ENCODE data around the gene POU2F2.

POU2F2 gene

DNA sequence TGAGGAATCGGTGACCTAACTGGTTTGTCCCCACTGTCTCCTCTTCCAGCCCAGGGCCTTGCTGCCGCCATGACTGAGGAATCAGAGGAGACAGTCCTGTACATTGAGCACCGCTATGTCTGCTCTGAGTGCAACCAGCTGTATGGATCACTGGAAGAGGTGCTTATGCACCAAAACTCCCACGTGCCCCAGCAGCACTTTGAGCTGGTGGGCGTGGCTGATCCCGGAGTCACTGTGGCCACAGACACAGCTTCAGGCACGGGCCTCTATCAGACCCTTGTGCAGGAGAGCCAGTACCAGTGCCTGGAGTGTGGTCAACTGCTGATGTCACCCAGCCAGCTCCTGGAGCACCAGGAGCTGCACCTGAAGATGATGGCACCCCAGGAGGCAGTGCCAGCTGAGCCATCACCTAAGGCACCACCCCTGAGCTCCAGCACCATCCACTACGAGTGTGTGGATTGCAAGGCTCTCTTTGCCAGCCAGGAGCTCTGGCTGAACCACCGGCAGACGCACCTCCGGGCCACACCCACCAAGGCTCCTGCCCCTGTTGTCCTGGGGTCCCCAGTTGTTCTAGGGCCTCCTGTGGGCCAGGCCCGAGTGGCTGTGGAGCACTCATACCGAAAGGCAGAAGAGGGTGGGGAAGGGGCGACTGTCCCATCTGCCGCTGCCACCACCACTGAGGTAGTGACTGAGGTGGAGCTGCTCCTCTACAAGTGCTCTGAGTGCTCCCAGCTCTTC, 53.5 kb downstream of the POU2F2 start:
- H3K36me3 Mint-ChIP-seq (ENCODE audit: insufficient read depth): peaks cover 28% of the 10 kb centered on the region
- peaks cover 50% of the 10 kb centered on the region for H3K4me1 Mint-ChIP-seq
- H3K27me3 Mint-ChIP-seq: no peaks in the 10 kb centered on the region

DNA sequence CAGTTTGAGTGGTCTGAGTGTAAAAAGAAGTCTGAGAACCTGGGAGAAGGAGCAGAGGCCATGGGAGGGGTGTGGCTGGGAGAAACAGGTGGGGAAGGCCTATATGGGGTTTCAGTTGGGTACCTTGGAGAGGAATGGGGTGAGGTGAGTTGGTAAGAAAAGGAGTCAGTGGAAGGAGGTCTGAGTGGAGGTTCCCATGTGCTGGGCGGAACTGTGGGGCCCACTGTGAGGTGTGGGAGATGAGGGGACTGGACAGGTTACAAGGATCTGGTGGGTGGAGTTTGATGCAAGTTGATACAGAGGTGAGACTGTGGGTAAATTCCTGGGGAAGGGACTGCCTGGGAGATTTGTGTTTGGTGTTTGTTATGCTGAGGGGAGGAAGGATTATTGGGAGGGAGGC, 54.2 kb downstream of the POU2F2 start:
- Mint-ChIP-seq H3K27ac (ENCODE audit: low read depth) (peak overlapping the region; percentile 100), H3K27me3 (no peaks in the 10 kb centered on the region), H3K4me3 (peak overlapping the region; percentile 95), H3K4me1 (peaks cover 50% of the 10 kb centered on the region), H3K36me3 (ENCODE audit: insufficient read depth) (peaks cover 28% of the 10 kb centered on the region), H3K9me3 (no peaks in the 10 kb centered on the region)
- ATAC-seq (replicated peaks; ENCODE audit: extremely low read depth, poor library complexity, severe bottlenecking) (no peak), DNase-seq (ENCODE audit: low spot score in 2 of 2) (no peak)

More for the DNA sequence above, 53.5 kb downstream of the POU2F2 start:
- Mint-ChIP-seq H3K27ac (ENCODE audit: low read depth) (peak overlapping the region; percentile 100), H3K9me3 (no peaks in the 10 kb centered on the region), H3K4me3 (peak overlapping the region; percentile 95)
- no peak for DNase-seq (ENCODE audit: low spot score in 2 of 2)
- ATAC-seq (replicated peaks; ENCODE audit: extremely low read depth, poor library complexity, severe bottlenecking): no peak

DNA sequence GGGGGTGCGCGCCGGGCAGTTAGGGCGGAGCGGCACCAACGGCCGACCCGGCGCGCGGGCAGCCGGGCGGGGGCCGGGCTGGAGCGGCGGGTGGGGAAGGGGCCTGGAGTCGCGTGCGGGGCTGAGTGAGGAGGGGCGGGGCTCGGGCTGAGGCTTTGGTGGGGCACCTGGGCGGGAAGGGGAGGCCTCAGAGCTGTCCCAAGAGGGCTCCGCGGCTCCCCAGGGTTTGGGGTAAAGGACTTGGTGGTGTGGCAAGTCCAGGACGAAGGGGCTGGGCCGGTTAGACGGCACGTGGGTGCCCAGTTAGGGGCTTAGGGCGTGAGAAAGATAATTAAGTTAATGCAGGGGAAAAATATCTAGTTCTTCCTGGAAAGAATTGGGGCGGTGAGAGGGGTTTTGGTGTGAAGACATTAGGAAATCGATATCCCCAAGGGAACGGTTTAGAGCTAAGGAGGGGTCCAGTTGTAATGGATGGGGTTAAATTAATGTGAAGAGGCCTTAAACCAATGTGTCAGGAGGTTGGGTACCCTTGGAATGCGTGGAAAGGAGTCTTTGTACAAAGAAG, 55.8 kb downstream of the POU2F2 start:
- Mint-ChIP-seq H3K27me3 (no peaks in the 10 kb centered on the region), H3K4me1 (peaks cover 41% of the 10 kb centered on the region), H3K4me3 (peak overlapping the region; percentile 95), H3K36me3 (ENCODE audit: insufficient read depth) (peaks cover 22% of the 10 kb centered on the region), H3K9me3 (no peaks in the 10 kb centered on the region), H3K27ac (ENCODE audit: low read depth) (peak overlapping the region; percentile 100)
- DNase-seq (ENCODE audit: low spot score in 2 of 2): no peak
- no peak for ATAC-seq (replicated peaks; ENCODE audit: extremely low read depth, poor library complexity, severe bottlenecking)

DNA sequence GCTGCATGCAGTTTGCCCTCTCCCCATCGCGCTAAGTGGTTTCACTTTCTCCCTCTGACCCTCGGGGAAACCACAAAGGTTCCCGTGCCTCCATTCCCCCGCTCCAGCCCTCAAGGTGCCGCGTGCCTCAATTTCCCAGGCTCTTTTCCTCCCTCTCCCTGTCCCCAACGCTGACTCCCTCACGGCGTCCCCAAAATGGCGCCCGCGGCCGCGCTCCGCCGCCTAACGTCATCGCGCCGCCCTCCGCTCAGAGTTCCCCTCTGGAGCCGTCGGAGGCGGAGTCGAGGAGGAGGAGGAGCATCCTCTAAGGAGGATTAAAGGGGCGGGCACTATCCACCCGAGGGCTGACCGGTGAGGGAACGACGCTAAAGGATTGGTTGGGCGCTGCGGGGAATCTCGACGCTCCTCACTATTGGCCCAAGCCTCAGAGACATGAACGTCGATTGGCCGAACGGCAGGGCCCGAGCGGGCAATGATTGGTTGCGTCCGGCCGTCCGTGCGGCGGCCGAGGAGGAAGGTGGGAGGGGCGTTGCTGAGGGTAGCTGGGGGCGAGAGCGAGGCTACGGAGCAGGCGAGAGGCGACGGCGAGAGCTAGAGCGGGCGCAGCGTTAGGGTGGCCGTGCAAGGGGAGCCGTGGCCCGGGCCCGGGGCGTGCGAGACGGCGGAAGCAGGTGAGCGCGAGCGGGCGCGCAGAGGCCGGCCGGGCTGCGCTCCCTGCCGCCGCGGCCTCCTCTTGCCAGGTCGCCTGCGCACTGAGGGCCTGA, 56.4 kb downstream of the POU2F2 start, which contains the start of gene ZNF574:
Gene ZNF574, plus strand, starts transcription at position 551 of the 764 bp plus-strand sequence. CDS start 2,441 bp downstream, outside the sequence.
- Mint-ChIP-seq H3K27me3 (no peaks in the 10 kb centered on the region), H3K9me3 (no peaks in the 10 kb centered on the region), H3K27ac (ENCODE audit: low read depth) (peak within 1 kb of the TSS; percentile 100), H3K4me3 (peak within 1 kb of the TSS; percentile 95), H3K36me3 (ENCODE audit: insufficient read depth) (peaks cover 17% of the 10 kb centered on the region), H3K4me1 (peaks cover 36% of the 10 kb centered on the region)
- DNase-seq (ENCODE audit: low spot score in 2 of 2): peak; percentile 95 to 98
- ATAC-seq (replicated peaks; ENCODE audit: extremely low read depth, poor library complexity, severe bottlenecking): peak; percentile 98

DNA sequence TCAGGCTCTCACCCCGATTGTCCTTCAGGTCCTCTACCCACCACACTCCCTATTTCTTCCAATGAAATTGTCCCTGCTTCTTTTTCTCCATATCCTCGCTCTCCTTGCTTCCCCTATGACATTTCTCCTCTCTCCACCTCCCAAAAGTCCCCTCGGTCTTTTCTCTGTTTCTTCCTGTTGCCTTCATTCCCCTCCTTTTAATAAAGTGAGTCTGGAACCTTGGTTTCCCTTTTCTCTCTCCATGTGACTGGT, 57.0 kb downstream of the POU2F2 start:
- Mint-ChIP-seq H3K36me3 (ENCODE audit: insufficient read depth) (peaks cover 17% of the 10 kb centered on the region), H3K27ac (ENCODE audit: low read depth) (peak overlapping the region; percentile 100), H3K4me3 (peak overlapping the region; percentile 95), H3K4me1 (peaks cover 36% of the 10 kb centered on the region), H3K9me3 (no peaks in the 10 kb centered on the region), H3K27me3 (no peaks in the 10 kb centered on the region)
- ATAC-seq (replicated peaks; ENCODE audit: extremely low read depth, poor library complexity, severe bottlenecking) (peak; percentile 1), DNase-seq (ENCODE audit: low spot score in 2 of 2) (no peak)

DNA sequence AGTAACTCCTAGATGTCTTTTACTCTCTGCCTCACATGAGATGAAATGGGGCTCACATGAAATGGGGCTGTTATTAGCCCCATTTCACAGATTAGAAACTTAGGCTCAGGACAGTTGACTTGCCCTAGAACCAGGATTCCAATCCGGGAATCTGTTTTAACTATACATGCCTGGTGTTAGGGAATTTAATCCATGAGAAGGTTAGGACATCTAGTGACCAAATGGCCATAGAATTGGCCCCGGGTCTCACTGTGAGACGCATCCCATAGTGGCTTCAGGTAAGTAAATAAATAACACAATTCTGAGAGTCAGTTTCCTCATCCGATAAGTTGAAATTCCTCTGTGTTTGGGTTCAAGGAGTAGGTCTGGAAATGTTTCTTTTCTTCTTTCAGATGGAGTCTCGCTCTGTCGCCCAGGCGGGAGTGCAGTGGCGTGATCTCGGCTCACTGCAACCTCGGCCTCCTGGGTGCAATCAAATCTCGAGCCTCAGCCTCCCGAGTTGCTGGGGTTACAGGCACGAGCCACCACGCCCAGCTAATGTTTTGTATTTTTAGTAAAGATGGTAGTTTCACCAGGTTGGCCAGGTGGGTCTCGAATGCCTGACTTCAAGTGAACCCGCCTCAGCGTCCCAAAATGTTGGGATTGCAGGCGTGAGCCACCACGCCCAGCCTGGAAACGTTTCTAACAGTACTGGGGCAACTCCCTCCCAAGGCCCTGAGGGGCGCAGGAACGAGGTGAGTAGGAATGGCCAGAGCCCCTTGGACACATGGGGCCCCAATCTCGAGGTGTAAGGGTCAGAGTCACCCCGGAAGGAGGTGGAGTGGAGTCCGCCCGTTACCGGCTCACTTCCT, 57.5 kb downstream of the POU2F2 start:
- H3K27me3 Mint-ChIP-seq: no peaks in the 10 kb centered on the region
- peaks cover 36% of the 10 kb centered on the region for H3K4me1 Mint-ChIP-seq
- ATAC-seq (replicated peaks; ENCODE audit: extremely low read depth, poor library complexity, severe bottlenecking) (no peak), DNase-seq (ENCODE audit: low spot score in 2 of 2) (no peak)
- peaks cover 17% of the 10 kb centered on the region for H3K36me3 Mint-ChIP-seq (ENCODE audit: insufficient read depth)
- H3K4me3 Mint-ChIP-seq: peak overlapping the region; percentile 95
- H3K27ac Mint-ChIP-seq (ENCODE audit: low read depth): peak overlapping the region; percentile 100
- H3K9me3 Mint-ChIP-seq: no peaks in the 10 kb centered on the region

DNA sequence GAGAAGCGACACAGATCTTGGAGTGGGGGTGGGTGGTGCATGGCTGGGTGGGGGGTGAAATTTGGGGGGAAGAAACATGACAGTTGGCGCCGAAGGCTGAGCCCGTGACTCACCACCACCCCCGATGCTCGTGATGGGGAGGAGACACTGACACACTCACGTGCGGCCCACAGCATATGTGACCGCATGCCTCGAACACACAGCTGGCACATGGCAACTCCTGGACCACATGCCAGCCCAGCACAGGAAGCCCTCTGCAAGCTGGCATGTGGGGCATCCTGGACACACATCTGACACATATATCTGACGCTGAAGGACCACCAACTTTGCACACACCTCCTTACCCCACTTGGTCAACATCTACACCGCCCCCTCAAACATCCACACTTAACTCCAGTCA, 61.0 kb downstream of the POU2F2 start:
- H3K27ac Mint-ChIP-seq (ENCODE audit: low read depth): no peak overlapping the region
- no peak for DNase-seq (ENCODE audit: low spot score in 2 of 2)
- H3K36me3 Mint-ChIP-seq (ENCODE audit: insufficient read depth): peaks cover 11% of the 10 kb centered on the region
- no peaks in the 10 kb centered on the region for H3K9me3 Mint-ChIP-seq
- no peak for ATAC-seq (replicated peaks; ENCODE audit: extremely low read depth, poor library complexity, severe bottlenecking)
- H3K27me3 Mint-ChIP-seq: no peaks in the 10 kb centered on the region
- H3K4me1 Mint-ChIP-seq: peaks cover 14% of the 10 kb centered on the region
- no peak overlapping the region for H3K4me3 Mint-ChIP-seq

DNA sequence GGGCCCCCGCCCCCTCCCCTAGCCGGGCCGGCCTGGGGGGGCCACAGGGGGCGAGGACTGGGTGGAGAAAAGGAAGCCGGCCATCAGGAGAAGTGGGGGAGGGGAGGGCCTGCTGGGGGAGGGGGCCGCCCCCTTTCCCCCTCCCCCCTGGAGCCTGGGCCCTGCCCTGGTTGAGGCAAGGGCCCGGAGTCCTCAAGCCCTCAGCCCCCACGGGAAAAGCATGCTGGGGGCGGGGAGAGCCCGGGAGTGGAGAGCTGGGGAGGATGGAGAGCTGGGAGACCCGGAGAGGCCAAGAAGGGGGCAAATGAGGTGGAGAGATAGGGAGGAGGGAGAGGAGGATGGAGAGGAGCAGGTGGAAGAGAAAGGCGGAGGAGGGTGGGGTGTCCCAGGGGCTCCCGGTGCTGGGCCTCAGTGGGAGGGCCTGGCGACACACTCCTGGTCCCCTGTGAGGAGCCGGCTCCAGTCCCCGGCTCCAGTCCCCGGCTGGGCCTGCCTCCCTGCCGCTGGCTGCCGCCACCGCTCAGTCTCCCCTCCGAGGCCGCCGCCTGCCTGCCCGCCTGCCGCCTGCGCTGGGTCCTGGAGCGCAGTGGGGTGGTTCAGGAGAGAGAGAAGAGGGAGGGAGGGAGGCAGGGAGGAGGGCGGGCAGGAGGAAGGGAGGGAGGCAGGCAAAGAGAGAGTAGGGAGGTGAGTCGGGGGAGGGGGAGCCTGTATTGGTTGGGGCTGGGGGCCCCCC, 62.5 kb downstream of the POU2F2 start, which contains the start of gene GRIK5:
Gene GRIK5, minus strand, starts transcription at position 588 of the 733 bp plus-strand sequence. CDS start 4,436 bp downstream, outside the sequence.
- Mint-ChIP-seq H3K27ac (ENCODE audit: low read depth) (peak within 1 kb of the TSS; percentile 38), H3K9me3 (no peaks in the 10 kb centered on the region), H3K36me3 (ENCODE audit: insufficient read depth) (no peaks in the 10 kb centered on the region), H3K4me3 (no peak within 1 kb of the TSS), H3K27me3 (peaks cover 2% of the 10 kb centered on the region), H3K4me1 (no peaks in the 10 kb centered on the region)
- no peak for ATAC-seq (replicated peaks; ENCODE audit: extremely low read depth, poor library complexity, severe bottlenecking)
- no peak for DNase-seq (ENCODE audit: low spot score in 2 of 2)

DNA sequence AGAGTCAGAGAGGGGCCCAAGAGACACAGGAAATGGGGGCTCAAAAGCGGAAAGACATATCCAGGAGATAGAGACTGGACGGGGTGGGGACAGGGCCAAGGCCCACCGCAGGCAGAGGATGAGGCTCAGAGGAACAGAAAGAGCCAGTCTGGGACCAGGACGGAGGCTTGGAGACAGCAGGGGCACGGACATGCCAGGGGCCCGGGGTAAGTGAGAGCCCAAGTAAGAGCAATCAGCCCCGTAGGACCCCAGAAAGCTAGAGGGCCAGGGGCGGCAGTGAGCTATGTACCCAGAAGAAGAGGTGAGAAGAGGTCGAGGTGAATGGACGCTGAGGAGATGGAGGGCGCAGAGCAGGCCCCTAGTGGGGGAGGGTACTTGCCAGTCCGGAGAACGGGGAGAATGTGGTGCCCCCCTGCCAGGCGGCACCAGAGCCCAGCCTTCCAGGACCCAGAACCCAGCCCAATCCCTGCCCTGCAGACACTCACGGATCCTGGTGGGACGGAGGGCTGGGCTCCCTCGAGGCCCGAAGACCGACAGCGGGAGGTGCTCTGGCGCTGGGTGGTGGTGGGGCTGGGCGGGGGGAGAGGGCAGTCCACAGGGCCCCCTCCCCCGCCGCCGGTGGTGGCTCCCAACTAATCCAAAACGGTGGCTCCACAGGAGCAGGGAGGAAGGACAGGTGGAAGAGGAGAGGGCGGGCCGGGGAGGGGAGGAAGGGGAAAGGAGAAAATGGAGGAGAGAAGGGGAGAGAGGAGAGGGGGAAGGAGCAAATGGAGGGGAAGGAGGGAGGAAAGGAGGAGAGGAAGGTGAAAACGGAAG, 63.3 kb downstream of the POU2F2 start:
- ATAC-seq (replicated peaks; ENCODE audit: extremely low read depth, poor library complexity, severe bottlenecking): no peak
- H3K4me3 Mint-ChIP-seq: no peak overlapping the region
- no peaks in the 10 kb centered on the region for H3K9me3 Mint-ChIP-seq
- no peak overlapping the region for H3K27ac Mint-ChIP-seq (ENCODE audit: low read depth)
- H3K27me3 Mint-ChIP-seq: peaks cover 10% of the 10 kb centered on the region
- no peaks in the 10 kb centered on the region for H3K4me1 Mint-ChIP-seq
- H3K36me3 Mint-ChIP-seq (ENCODE audit: insufficient read depth): no peaks in the 10 kb centered on the region
- DNase-seq (ENCODE audit: low spot score in 2 of 2): no peak

DNA sequence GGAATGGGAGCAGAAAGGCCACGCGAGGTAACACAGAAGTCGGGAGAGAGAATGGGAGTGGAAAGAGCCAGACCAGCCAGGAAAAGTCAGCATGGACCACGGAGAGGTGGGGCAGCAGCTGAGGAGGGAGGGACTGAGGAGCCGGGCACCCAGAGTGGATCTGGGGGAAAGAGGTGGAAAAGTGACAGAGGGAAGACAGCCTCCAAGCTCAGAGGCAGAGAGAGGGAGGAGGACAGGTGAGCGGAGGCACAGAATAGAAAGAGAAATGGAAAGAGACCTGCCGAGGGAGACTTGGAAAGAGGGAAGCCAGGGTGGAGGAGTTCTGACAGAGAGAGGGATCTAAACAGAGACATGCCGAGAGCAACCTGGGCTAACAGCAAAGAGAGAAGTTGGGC, 63.9 kb downstream of the POU2F2 start:
- H3K9me3 Mint-ChIP-seq: no peaks in the 10 kb centered on the region
- H3K4me3 Mint-ChIP-seq: no peak overlapping the region
- no peak overlapping the region for H3K27ac Mint-ChIP-seq (ENCODE audit: low read depth)
- no peaks in the 10 kb centered on the region for H3K36me3 Mint-ChIP-seq (ENCODE audit: insufficient read depth)
- H3K27me3 Mint-ChIP-seq: peaks cover 11% of the 10 kb centered on the region
- no peak for DNase-seq (ENCODE audit: low spot score in 2 of 2)
- no peak for ATAC-seq (replicated peaks; ENCODE audit: extremely low read depth, poor library complexity, severe bottlenecking)
- no peaks in the 10 kb centered on the region for H3K4me1 Mint-ChIP-seq

DNA sequence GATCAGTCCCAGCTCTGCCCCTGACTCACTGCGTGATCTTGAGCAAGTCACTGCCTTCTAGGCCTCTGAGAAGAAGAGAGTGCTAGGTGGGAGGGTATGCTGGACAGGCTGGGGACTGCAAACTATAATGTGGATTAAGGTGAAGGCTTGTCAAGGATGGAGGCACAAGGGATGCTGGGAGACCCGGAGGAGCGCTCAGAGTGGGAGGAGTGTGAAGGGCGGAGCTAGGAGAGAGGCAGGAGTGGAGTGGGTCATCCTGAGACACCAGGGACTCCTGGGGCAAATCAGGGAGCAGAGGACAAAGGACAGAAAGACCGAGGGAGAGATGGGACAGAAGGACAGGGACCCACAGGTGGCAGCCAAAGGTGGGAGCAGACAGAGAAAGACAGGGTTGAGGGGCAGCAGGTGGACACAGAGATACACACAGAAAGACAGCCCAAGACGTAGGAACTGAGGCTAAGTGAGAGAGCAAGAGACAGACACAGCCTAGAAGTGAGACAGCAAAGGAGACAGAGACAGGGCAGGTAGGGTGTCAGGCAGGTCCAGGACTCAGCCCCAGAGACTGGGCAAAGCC, 64.8 kb downstream of the POU2F2 start:
- no peak for DNase-seq (ENCODE audit: low spot score in 2 of 2)
- no peak overlapping the region for H3K4me3 Mint-ChIP-seq
- no peak for ATAC-seq (replicated peaks; ENCODE audit: extremely low read depth, poor library complexity, severe bottlenecking)
- no peaks in the 10 kb centered on the region for H3K9me3 Mint-ChIP-seq
- no peak overlapping the region for H3K27ac Mint-ChIP-seq (ENCODE audit: low read depth)
- H3K4me1 Mint-ChIP-seq: no peaks in the 10 kb centered on the region
- H3K36me3 Mint-ChIP-seq (ENCODE audit: insufficient read depth): no peaks in the 10 kb centered on the region
- peaks cover 11% of the 10 kb centered on the region for H3K27me3 Mint-ChIP-seq
